ENCODE results near the gene NACAD. TPM values are rescaled to one million over a fixed set of nuclear protein-coding genes. Genes with fewer than 3 reads are reported as not detected.

Gene NACAD
- total RNA-seq, 4 donors from 2014 or later, result 1.4 to 4.4 (median 3.0) TPM

DNA sequence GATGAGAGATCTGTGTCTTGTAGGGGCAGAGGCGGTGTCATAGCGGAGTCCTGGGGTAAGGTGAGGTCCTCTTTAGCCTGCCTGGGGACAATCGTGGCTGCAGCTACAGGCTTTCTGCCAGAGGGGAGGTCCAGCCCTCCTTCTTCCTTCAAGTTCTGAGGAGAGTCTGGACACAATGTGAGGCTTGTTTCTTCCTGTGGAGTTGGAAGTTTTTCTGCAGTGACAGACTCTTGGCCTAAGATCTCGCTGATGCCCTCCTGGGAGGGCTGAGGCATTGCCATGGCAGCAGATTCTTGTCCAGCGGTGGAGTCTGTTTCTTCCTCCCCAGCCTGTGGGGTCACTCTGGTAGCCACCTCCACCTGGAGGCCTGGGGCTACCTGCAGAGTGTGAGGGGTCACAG is 4.4 kb downstream of the NACAD start:
- no peak for DNase-seq (ENCODE audit: low spot score)
- no peak for TF ChIP-seq CTCF (IDR thresholded peaks at IDR 0.05)
- ATAC-seq (ENCODE audit: low FRiP score), result no peak

GRCh38 chr7:45082831-45083331 is 5.9 kb downstream of the NACAD start:
- no peak for TF ChIP-seq CTCF (IDR thresholded peaks at IDR 0.05)
- ATAC-seq (ENCODE audit: low FRiP score), result no peak
- DNase-seq (ENCODE audit: low spot score), result no peak

GRCh38 chr7:45082031-45082830 is 6.5 kb downstream of the NACAD start:
- DNase-seq (ENCODE audit: low spot score), result no peak
- TF ChIP-seq CTCF (IDR thresholded peaks at IDR 0.05), result no peak
- ATAC-seq (ENCODE audit: low FRiP score), result no peak

- ATAC-seq (ENCODE audit: low FRiP score), result no peak
- TF ChIP-seq CTCF (IDR thresholded peaks at IDR 0.05), result no peak
These were observed 7.1 kb downstream of the NACAD start for GRCh38 chr7:45081670-45081974.

GRCh38 chr7:45080958-45081669 is 7.7 kb downstream of the NACAD start:
- DNase-seq (ENCODE audit: low spot score) (no peak), ATAC-seq (ENCODE audit: low FRiP score) (no peak)
- TF ChIP-seq CTCF (IDR thresholded peaks at IDR 0.05), result no peak

More at GRCh38 chr7:45081670-45081974, 7.1 kb downstream of the NACAD start:
- no peak for DNase-seq (ENCODE audit: low spot score)

DNA sequence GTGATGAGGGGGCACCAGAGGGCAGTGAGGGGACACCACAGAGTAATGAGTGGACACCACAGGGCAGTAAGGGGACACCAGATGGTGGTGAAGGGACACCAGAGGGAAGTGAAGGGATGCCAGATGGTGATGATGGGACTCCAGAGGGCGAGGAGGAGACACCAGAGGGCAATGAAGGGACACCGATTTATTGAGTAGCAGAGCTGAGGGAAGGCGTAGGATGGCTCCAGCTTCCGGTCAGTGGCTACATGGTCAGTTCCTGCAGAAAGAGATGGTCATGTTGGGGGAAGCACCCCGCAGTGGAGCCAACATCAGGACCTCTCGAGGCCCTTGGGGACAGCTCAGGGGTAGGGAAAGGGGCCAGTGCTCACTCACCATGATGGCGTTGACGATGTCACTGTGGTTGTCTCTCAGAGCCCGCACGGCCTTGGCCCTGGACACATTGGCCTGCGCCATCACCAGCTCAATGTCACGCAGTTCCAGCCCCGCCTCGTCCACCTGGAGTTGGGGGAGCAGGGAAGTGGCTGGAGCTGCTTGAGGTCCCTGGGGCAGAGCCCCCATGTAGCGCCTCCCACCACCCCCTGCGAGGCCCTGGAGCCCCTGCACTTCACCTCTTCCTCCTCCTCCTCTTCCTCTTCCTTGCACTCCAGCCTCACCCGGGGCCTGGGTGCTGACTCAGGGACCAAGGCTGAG is 8.4 kb downstream of the NACAD start:
- no peak for TF ChIP-seq CTCF (IDR thresholded peaks at IDR 0.05)
- DNase-seq (ENCODE audit: low spot score), result no peak

More for the DNA sequence above, 8.4 kb downstream of the NACAD start:
- ATAC-seq (ENCODE audit: low FRiP score), result no peak
